Aorta (tissue), 5 donors: ENCODE results near the gene PRR15. TPM values are rescaled to one million over a fixed set of nuclear protein-coding genes. Genes with fewer than 3 reads are reported as not detected.

Source experiments
- ATAC-seq: fragments of 200-7000 bp; cut with Tn5 transposase; one replicate; pipeline ENCODE4 v1.9.1; 2022; ENCODE audit warnings: moderate library complexity; ENCODE audit not compliant: low FRiP score
- DNase-seq, 2 donors: peaks; one replicate each; pipeline ENCODE4 v3.0.0-alpha.2; 2020
- H3K27ac ChIP-seq, 2 donors: one replicate each; pipeline ENCODE4 v1.5.1; 2013; ENCODE audit warnings: low read length in 2 of 2, mild to moderate bottlenecking in 2 of 2, moderate library complexity in 2 of 2, control low read depth in 1 of 2, inconsistent platforms in 1 of 2, low read depth in 1 of 2
- H3K27me3 ChIP-seq, 2 donors: one replicate each; pipeline ENCODE4 v1.6.1; 2013; ENCODE audit warnings: control low read depth in 1 of 2, low read length in 1 of 2, mild to moderate bottlenecking in 1 of 2, moderate library complexity in 1 of 2; ENCODE audit not compliant: insufficient read depth in 2 of 2, control insufficient read depth in 1 of 2
- H3K36me3 ChIP-seq, 2 donors: one replicate each; pipeline ENCODE4 v1.6.1; 2013; ENCODE audit warnings: control low read depth in 1 of 2, low read length in 1 of 2, mild to moderate bottlenecking in 1 of 2; ENCODE audit not compliant: insufficient read depth in 2 of 2, control insufficient read depth in 1 of 2
- H3K4me1 ChIP-seq, 2 donors: one replicate each; pipeline ENCODE4 v1.6.1; 2013; ENCODE audit warnings: low read length in 2 of 2, control low read depth in 1 of 2, mild to moderate bottlenecking in 1 of 2, moderate library complexity in 1 of 2; ENCODE audit not compliant: insufficient read depth in 2 of 2, control insufficient read depth in 1 of 2
- H3K4me3 ChIP-seq, 2 donors: one replicate each; pipeline ENCODE4 v1.5.1; 2013; ENCODE audit warnings: low read length in 2 of 2, control low read depth in 1 of 2, mild to moderate bottlenecking in 1 of 2
- H3K9me3 ChIP-seq: one replicate; pipeline ENCODE4 v1.6.1; 2013; ENCODE audit warnings: mild to moderate bottlenecking, low read length; ENCODE audit not compliant: control insufficient read depth
- WGBS, 2 donors: extraction: QIAGEN DNeasy Blood & Tissue Kit; methylation state at CpG; one replicate each; pipeline ENCODE4 v1.1.7; 2013; 5-methylcytosine and 5-hydroxymethylcytosine counted together
- intact Hi-C, 2 donors: fragments of 100-400 bp; cut with DNase I; formaldehyde crosslinking; loops; one replicate each; pipeline versions ENCODE4 v1.14.2 to v1.15.0; 2022
- polyA plus RNA-seq, 2 donors: library from polyadenylated mRNA; stranded (reverse); fragments of 200-250 nt; gene quantifications; one replicate each; pipeline ENCODE4 v1.2.3, GENCODE V29; 2013
- total RNA-seq, 2 donors: library from RNA; stranded (reverse); fragmentation: NEBNext Ultra II Directional; extraction: Animal tissue kit (Norgen Biotek cat#: 25700); gene quantifications; one replicate each; pipeline ENCODE4 v1.2.1, GENCODE V29; 2021
- donor health status: healthy with polysubstance abuse.
- donor health status: Bipolar disorder and iron deficiency.
- donor health status: DM: no; HTN: no; CAD: no.
- donor health status: DM: no; HTN: no; CAD: no.
- donor health status: DM: yes; HTN: yes; CAD: no.

PRR15 gene
- total and polyA plus RNA-seq, 4 donors = 0.69 to 18.4 (median 1.3) TPM

DNA sequence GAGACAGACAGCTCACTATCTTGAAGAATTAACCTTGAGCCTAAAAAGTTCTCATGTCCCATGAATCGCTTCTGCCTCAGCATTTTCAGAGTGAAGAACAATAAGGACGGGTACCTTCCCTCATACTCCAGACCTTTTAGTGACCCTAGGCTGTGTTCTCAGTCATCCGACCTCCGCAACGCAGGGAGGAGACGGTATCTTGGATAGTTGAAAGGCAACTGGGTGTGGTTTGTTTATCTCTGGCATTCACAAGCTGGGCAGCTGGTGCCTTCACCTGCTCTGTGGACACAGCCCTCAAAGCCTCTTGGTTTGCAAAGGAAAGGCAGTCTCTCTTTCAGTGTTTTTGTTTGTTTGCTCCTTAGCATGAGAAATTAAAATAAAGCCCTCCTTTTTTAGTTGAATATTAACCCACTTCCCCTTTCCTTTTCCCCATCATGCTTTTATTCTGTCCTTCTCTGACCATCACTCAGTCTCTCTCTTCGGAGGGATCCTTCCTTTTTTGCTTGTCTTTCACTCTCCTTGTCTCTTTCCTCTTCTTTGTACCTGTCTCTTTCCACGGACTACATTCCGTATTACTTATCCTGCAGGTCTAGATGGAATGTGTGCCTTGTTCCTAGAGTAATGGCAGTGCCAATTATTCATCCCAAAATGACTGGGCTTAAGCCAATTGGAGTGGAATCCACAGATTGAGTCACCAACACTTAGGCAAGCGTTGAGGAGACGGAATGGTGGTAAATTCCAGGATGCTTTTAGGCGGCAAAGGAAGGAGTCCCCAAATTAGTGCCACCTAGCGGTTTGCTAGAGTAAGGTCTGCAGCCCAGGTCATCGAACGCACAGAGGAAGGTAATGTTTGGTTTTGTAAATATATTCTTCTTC lies 45.8 kb downstream of the PRR15 start:
- Histone ChIP-seq H3K27me3 (no peaks in the 10 kb centered on the region), H3K4me1 (peaks cover 0 to 2% of the 10 kb centered on the region in 2 donors), H3K4me3 (no peak overlapping the region), H3K27ac (no peak overlapping the region), H3K36me3 (no peaks in the 10 kb centered on the region), H3K9me3 (no peaks in the 10 kb centered on the region)
- 57 to 62% methylated on average over 15 of the region's 15 CpGs for WGBS, 2 donors
- ATAC-seq (no peak), DNase-seq (no peak)
- intact Hi-C loops = no loop called here

DNA sequence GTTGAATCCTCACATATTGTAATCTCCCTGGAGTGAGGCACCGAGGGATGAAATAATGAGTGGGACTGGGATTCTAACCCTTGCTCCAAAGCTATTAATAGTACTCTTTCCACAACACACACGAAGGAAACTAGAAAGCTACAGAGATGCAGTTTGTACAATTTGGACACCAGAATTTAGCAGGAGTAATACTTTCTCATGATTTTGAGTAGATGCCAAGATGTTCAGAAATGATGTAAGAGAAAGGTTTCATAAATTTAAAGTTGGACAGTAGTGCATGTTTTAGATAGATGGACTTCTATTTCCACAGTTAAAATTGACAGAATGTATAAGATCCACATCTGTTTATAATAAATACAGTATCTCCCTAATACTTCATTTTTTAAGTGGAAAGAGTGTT lies 46.5 kb downstream of the PRR15 start:
- Histone ChIP-seq H3K4me3 (no peak overlapping the region), H3K4me1 (peaks cover 0 to 2% of the 10 kb centered on the region in 2 donors), H3K36me3 (no peaks in the 10 kb centered on the region), H3K27ac (no peak overlapping the region), H3K27me3 (no peaks in the 10 kb centered on the region), H3K9me3 (no peaks in the 10 kb centered on the region)
- intact Hi-C loops = no loop called here
- ATAC-seq (no peak), DNase-seq (no peak)
- 0 to 4% methylated on average over 2 of the region's 2 CpGs for WGBS, 2 donors

DNA sequence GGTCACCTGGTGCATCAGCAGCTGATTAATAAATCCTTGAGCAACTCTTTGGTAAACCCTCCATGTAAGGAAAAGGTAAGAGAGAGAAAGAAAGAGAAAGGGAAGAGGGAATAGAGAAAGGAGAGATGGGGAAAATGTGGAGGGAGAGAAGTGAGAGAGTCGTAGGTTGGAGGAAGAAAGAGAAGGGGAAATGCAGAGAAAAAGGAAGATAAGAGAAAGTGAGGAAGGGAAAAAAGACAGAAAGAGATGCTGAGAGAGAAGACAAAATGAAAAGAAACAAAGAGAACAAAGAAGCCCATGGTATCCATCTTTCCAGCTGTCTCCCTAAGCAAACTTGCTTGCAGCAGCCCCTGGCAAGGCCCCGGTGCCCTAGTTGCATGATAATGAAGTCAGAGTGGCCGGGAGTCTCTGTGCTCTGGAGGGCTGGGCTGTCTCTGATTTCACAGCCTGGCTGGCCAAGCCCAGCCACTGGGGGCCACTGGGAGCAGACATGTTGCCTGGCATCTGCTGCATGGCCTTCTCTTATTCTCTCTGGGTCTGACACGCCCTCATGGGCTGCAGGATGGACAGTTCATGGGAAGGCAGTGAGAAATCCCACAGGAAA lies 48.4 kb downstream of the PRR15 start:
- ATAC-seq (no peak), DNase-seq (no peak)
- H3K9me3 ChIP-seq = no peaks in the 10 kb centered on the region
- intact Hi-C loops = no loop called here
- no peak overlapping the region for H3K4me3 ChIP-seq
- H3K36me3 ChIP-seq = no peaks in the 10 kb centered on the region
- no peaks in the 10 kb centered on the region for H3K27me3 ChIP-seq
- 86 to 92% methylated on average over 4 of the region's 4 CpGs for WGBS, 2 donors
- peaks cover 0 to 2% of the 10 kb centered on the region in 2 donors for H3K4me1 ChIP-seq
- H3K27ac ChIP-seq = peak overlapping the region in 1 of 2 donors; percentile 38

DNA sequence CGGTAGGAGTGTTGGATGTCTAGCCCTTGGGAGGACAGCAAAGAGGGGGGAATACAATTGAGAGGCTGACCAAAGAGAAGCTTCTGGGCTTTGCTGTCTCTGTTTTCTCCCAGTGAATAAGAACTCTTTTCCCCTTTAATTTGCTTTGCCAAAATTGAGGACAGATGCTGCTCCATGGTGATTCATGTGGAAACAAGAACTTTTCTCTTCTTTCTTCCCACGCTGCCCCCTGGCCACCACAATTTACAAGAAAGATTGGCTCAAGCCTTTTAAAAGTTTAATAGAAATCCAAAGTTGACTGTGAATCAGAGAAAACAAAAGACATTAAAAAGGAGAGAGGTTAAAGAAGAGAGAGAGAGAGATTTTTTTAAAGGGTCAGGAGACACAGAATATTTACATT lies 49.0 kb downstream of the PRR15 start:
- no peak for DNase-seq
- no peak overlapping the region for H3K27ac ChIP-seq
- intact Hi-C loops = no loop called here
- H3K36me3 ChIP-seq = no peaks in the 10 kb centered on the region
- peaks cover 2% of the 10 kb centered on the region for H3K9me3 ChIP-seq
- H3K27me3 ChIP-seq = no peaks in the 10 kb centered on the region
- no peak for ATAC-seq
- H3K4me3 ChIP-seq = no peak overlapping the region
- H3K4me1 ChIP-seq = peaks cover 0 to 2% of the 10 kb centered on the region in 2 donors
- 72 to 87% methylated on average over 2 of the region's 2 CpGs for WGBS, 2 donors

DNA sequence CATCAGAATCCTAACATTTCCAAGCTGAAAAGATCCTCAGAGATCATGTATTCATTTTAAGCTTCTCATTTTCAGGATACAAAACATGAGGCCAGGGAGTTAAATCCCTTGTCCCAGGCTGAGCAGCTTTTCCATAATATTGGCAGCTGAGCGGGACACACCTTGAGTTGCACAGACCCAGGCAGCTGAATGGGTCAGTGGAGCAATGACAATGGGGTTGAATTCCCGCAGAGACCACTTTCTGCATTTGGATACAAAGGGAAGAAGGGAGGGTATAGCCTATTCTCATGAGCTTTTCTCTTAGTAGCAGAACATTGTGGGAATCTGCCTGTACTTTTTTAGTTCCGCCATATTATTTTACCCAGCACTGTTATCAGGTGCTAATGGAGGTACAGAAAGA lies 49.5 kb downstream of the PRR15 start:
- ATAC-seq = no peak
- intact Hi-C loops = no loop called here
- H3K9me3 ChIP-seq = peaks cover 2% of the 10 kb centered on the region
- no peak overlapping the region for H3K4me3 ChIP-seq
- WGBS, 2 donors = 96 to 97% methylated on average over 3 of the region's 3 CpGs
- H3K27ac ChIP-seq = no peak overlapping the region
- H3K4me1 ChIP-seq = peaks cover 0 to 2% of the 10 kb centered on the region in 2 donors
- no peaks in the 10 kb centered on the region for H3K27me3 ChIP-seq
- H3K36me3 ChIP-seq = no peaks in the 10 kb centered on the region
- DNase-seq = no peak

DNA sequence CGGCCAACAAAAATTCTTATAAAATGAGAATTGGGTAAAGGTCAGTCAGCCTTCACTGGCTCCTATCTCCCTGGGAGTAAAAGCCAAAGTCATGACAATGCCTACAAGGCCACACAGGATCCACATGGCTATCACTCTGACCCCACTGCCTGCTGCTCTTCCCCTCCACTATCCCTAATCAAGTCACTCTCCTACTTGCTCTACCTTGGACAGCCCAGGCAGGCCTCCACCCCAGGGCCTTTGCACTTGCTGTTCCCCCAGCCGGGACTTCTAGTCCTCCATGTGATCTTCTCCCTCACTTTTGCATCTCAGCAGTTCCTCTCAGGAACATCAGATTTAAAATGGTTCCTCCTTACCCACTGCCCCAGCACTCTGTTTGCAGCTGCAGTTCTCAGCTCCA lies 50.6 kb downstream of the PRR15 start:
- no peaks in the 10 kb centered on the region for H3K27me3 ChIP-seq
- DNase-seq = no peak
- H3K27ac ChIP-seq = no peak overlapping the region
- H3K4me3 ChIP-seq = no peak overlapping the region
- intact Hi-C loops = no loop called here
- peaks cover 2% of the 10 kb centered on the region for H3K9me3 ChIP-seq
- peaks cover 0 to 2% of the 10 kb centered on the region in 2 donors for H3K4me1 ChIP-seq
- WGBS, 2 donors = 94 to 95% methylated on average over 2 of the region's 2 CpGs
- H3K36me3 ChIP-seq = no peaks in the 10 kb centered on the region
- no peak for ATAC-seq

Other genes with a start within 250 kb of the PRR15 start
- gene WIPF3, start 242.7 kb downstream of the PRR15 start, total RNA-seq = 1 to 10 TPM; 2.1 to 2.4 TPM
- gene WIPF3, start 242.7 kb downstream of the PRR15 start, polyA plus RNA-seq = 1 to 10 TPM; 3.4 to 4.3 TPM